C1 segment of cervical spinal cord (tissue), 14 donors: ENCODE results near the gene PHLDB2.

Experiments
- DNase-seq, 14 donors: peaks; one replicate each; lab custom pipeline; 2025; lab: John Stamatoyannopoulos, UW

Gene PHLDB2

DNA sequence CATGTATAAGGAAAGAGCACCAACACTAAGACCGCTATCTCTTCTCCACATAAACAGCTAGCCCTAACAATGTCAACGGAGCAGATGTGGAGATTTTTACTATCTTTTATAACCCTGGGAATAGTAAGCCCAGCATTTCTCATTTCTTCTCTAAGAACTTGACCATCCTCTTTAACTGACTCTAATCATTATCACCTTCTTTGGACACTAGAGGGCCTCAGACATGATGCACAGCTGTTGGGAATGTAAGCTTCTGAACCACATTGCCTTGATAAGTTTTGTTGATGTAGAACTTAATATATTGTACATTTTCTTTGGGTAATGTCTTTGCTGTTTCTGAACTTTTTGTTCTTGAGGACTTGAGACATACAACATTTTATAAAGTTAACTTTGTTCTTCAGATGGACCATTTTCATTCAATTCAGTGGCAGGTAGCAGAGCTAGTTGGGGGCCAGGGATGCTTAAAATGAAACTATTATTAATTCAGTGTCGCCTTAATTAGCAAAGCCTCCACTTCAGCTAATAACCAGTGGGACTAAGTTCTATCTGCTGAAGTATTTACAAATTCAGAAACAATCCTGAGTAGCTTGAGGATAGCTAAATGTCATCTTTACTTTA, 130.1 kb downstream of the PHLDB2 start:
- DNase-seq, result peak in 1 of 14 donors; percentile 53

DNA sequence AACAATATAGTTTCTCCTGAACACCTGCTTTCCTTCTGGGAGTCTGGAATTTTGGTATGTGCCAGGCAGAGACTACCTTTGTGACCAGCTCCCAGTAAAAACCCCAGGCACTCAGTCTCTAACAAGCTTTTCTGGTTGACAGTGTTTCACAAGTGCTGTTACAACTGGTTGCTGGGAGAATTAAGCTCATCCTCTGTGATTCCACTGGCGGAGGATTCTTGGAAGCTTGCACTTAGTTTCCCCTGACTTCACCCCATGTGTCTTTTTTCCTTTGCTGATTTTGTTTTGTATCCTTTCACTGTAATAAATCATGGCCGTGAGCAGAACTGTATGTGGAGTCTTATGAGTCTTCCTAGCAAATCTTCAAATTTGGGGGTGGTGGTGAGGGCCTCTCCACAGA, 134.0 kb downstream of the PHLDB2 start:
- DNase-seq, result no peak

DNA sequence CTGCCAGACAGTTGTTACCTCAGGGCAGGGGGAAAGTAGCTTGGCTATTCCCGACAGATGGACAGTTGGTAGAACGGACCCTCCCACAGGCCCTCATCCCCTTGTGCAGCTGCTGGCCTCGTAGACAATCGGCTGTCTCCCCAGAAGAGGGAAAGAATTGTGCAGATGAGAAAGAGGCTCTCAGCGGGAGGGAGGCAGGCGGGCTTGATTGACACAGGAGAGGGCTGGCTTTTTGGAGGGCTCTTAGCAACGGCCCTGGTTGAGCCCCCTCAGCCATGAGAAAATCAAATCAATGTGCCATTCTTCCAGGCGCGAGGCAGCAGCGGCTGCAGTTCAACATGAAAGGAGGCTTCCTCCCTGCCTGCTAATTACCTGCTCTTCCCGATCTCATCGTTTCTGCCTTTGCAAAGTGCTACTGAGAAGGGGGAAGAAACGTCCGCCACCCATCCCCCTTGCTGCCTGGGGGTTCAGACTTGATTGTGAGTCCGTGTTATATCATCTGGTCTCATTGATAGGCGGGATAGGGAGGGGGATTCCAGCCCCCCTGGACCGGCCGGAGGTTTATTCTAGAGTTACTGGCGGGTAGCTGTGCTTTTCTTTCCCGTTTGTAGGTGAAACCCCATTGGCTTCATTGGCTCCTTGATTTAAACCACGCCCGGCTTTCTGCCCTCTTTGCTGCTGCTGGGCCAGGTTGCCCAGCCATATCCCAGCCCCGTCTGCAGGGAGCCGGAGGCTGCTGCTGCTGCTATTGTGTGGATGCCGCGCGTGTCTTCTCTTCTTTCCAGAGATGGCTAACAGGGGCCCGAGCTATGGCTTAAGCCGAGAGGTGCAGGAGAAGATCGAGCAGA, 139.8 kb downstream of the PHLDB2 start, which contains the start of gene TAGLN3:
Gene TAGLN3 (plus strand): TSS at position 287 of the 848 bp plus-strand sequence. CDS start 501 bp downstream, at position 788.
- peak in 8 of 14 donors; percentile 18 to 83 (median 40) for DNase-seq

DNA sequence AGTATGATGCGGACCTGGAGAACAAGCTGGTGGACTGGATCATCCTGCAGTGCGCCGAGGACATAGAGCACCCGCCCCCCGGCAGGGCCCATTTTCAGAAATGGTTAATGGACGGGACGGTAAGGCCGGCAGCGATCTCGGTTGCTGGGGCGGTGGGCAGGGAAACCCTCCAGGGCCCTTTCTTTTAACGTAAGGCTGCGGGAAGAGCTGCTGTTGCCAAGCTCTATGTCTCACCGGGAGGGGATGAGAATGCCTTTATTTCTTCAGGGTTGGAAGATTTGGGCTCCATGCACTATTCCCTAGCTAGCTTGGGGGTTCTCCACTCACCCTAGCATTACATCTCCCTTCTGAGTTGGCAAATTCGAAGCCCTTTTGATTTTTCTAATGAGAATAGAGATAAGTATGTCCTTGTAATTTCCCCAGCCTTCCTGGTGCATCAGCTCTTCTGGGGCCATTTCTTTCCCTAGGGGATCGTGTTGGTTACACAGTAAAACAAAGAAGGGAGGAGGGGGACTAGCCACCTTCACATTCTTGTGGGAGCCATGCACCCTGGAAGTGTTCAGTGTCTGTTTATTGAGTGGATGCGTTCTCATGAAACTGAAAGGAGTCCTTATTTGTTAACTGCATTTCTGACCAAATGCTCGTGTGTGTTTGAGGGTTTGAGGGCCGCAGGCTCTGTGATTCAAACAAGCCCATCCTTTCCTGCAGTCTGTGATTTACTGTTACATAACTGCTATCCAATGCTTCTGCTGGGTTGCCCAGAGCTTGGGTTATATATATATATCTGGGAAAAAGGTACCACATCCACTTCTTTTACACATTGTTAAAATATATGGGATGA, 140.6 kb downstream of the PHLDB2 start:
- peak in 1 of 14 donors; percentile 85 for DNase-seq

DNA sequence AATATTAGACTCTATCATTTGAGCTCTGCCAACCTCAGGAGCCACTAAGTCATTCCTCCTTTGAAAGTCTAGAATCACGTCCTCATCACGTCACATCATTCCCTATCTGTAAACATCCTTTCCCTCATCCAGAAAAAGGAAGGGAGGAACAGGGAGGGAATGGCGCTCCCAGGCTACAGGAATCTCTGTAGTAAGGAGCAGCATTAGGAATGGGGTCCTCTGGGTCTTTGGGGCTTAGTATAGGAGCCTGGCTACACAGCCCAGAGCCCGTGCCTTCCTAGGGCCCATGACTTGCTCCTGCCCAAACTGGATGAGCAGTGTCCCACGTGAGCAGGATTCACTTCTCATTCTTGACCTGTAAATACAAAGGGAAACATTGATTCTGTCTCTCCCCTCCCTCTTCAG, 141.3 kb downstream of the PHLDB2 start:
- peak in 1 of 14 donors; percentile 85 for DNase-seq

DNA sequence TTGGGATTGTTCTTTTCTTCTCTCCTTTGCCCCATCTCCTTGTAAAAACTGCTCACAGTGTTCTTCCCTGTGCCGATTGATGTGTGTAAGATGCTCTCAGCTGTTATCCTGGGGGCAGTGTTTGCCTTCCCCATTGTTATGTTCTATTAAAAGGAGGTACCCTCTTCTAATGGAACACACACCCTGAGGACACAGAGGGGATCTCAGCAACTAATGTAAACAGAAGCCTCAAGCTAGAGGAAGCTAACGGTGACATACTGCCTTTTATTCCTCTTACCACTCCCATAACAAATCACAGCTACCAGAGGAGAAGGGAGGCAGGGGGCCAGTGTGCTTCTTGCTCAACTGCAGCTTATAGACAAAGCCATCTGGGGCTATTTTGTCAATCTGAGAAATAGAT, 141.9 kb downstream of the PHLDB2 start:
- DNase-seq, result peak in 1 of 14 donors; percentile 50

DNA sequence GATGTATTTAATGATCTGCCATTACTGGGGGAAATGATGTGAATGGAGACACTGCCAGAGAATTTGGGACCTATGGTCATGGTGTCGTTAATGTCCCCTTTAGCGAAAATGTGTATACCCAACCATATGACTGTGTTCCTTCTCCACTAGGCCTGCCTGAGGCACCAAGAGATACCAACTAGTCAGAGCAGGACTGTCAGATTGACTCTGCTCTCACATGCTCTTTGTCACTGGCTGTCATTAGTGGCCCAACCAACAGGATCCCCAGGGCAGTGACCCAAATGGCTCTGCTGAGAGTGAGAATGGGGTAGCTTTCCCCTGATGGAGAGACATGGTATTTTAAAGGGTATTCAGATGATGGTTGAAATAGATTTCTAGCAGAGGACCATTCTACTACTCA, 142.5 kb downstream of the PHLDB2 start:
- peak in 1 of 14 donors; percentile 45 for DNase-seq

DNA sequence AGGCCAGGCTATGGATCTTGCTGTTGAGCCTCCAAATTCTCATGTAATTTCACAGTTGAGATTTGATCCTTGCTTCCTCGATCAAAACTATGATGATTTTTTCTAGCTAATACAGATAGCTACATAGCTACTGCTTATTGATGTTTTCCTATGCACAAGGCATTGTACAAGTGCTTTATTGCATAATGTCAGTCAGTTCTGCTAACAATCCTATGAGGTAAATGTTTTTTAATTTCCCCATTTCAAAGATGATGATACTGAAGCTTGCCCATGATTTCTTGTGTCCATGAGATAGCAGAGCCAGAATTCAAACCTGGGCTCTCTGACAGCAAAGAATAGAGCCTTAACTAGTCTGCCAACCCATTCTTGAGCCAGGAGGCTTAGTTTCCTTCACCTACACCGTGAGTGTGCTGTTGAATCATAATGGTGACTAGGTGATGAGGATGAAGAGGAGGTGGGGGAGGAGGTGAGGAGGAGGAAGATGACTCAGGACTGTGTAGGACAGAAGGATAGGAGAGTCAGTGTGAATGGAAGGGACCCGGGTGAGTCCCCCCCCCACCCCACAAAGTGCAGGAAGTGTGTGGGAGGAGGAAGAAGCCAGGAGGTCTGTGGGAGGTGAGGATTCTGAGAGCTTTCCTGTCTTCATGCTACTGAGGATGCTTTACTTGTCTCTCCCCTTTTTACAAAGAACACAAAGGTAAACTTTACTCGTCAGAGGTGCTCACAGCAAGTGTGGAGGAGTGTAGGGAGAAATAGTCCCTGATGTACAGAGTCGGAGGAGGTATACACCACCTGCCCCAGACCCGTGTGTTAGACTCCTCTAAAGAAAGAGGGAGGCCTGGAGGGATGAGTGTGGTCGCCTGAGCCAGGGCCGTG, 143.3 kb downstream of the PHLDB2 start:
- DNase-seq, result no peak

DNA sequence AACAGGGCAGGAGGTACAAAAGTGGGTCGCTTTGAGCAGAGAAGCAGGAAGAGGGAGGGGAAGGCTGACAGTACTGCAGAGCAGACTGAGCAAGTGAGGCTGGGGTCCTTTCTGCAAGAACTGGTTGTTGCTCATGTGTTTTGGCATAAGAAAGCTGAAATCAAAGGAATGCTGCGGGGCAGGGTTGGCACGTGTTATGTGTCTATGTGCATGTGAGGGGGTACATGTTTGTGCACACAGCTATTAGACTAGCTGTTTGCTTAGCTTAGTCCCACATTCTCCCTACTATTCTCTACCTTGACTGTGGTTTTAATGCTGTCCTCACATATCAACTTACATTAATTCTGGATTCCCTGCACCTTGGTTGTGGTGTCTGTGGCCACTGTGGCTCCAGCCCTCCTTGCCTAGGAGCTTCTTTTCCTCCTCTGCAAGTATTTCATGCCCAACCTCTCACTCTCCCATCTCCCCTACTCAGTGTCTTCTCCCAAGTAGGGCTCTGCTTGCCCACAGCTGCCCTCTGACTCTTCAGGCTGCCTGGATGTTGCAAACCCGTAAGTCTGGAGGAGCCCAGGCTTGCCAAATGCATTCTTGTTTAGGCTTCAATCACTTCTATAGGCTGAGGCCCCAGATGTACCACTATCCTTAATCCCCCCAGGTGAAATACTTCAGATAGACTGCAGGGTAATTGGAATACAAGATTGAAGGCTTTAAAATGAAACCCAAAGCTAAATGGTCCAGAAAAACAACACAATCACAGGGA, 144.4 kb downstream of the PHLDB2 start:
- no peak for DNase-seq

DNA sequence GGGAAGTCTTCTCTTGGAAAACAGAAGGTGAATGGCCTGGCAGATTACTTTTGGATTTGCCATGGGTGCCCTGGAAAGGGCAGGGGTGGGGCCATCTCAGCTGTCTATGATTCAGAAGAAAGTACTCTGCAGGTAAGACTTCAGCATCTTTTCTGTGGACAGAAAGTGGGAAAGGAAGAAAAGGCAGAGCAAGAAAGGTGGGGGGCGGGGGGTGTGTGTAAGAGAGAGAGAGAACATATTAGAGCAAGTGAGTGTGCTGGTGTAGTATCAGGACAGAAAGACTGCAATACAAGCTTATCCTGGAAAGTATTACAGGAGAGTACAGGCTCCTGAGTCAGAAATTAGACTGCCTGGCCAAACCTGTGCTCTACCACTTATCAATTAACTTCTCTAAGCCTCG, 145.1 kb downstream of the PHLDB2 start:
- no peak for DNase-seq

DNA sequence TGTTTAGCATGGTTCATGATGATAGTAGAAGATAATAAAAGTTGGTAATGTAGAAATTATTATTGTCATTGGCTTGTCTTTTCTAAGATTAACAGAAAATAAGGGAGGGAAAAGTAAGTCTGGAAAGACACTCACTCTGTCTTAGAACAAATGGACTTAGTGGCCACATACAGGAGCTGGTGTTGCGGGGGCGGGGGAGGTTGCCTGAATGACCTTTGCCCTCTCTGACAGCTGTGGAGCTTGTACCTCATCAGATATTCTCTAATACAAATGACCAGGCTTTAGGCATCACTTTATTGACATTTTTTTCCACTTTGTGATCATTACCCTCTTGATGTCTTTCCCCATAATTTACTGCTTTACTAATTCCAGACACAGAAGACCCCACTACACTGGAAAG, 145.6 kb downstream of the PHLDB2 start:
- no peak for DNase-seq

DNA sequence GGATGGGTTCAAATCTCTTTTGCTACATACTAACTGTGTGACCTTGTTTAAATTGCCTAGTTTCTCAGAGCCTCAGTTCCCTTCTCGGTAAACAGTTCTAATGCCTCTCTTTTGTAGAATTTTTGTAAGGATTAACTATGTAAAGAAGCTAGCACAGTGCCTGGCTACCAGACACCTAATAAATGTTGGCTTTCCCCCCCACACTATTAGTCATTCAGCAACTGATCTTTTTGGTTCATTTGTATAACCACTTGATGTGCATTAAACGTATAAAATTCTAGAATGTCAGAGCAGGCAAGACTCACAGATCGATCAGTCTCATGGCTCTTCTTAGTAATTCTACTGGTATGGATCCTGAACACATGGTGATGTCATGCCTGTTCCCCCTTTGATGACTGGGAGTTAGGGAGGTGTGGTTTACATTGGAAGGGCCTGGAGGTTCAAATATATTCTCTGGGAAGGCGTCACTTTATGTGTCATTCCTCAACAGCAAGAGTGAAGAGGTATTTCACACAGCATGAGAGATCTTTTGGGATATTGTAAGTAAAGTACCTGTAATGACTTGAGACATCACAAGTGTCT, 146.1 kb downstream of the PHLDB2 start:
- no peak for DNase-seq

DNA sequence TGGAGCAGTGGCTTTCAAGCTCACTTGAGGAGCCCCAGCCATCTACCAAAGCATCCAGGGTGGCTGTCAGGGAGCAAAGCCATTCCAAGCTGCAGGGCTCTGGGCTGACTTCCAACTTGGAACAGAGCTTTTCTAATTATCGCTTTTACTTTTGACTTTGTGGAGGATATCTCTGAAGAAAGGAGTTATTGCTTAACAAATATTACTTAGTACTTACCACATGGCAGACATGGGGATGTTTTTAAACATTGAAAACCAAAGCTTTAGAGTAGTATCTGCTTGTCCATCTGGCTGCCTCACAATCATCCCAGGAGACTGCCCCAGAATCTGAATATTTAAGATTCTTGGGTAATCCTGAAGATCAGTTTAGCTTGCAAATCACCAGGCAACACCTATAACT, 148.6 kb downstream of the PHLDB2 start:
- DNase-seq, result no peak

DNA sequence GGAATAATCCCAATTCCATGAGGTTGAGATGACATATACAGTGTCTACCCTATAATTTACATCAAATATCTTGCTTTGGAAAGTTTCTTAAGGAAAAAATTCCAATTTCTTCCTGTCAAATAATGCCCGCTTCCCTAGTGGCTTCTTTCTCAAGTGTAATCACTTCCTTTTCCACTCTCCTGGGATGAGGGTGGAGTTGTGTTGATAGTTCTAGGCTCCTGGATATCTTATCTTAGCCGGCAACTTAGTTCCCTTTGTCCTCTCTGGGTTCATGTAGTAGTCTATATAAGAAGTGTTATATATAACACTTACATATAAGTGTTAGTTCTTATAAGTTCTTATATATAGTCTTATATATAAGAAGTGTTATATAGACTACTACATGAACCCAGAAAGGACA, 150.6 kb downstream of the PHLDB2 start:
- DNase-seq, result no peak

DNA sequence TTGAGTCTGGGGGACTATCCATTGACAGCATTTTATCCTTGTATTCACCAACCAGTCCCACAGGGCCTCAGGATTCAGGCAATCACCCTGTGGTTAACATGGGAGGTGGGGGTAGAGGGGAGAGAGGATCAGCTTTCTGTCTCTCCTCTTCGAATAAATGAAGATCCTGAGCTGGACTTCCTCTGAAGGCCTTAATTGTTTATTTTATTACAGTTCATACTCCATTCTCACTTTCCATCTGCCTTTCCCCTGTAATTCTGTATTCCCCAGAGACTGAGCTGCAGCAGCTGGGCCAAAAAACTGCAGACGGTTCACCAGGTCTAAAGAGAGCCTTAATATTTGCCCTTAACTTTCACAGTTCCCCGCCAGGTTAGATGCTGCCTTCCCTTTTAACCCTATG, 151.6 kb downstream of the PHLDB2 start:
- DNase-seq, result no peak

DNA sequence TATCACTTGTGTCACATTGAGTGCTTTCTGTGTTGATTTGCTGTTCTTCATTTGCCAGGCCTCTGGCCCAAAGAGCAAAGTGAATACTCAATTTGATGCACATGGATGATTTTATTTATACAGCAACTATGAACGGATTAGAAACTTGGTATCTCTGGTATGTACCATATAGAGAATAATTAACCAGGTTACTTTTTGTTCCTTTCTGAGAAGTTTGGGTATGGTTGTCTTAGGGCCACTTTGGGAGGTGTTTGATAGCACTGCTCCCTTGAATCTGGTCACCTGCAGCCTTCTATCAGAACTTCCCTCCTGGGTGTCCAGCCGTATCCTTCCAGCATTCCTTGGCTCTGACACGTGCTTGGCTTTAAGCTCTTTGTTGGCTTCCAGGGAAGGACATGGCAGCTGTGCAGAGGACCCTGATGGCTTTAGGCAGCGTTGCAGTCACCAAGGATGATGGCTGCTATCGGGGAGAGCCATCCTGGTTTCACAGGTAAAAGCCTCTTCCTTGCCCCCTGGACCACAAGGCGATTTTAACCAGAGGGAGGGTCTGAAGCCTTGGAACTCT, 152.4 kb downstream of the PHLDB2 start:
- no peak for DNase-seq

DNA sequence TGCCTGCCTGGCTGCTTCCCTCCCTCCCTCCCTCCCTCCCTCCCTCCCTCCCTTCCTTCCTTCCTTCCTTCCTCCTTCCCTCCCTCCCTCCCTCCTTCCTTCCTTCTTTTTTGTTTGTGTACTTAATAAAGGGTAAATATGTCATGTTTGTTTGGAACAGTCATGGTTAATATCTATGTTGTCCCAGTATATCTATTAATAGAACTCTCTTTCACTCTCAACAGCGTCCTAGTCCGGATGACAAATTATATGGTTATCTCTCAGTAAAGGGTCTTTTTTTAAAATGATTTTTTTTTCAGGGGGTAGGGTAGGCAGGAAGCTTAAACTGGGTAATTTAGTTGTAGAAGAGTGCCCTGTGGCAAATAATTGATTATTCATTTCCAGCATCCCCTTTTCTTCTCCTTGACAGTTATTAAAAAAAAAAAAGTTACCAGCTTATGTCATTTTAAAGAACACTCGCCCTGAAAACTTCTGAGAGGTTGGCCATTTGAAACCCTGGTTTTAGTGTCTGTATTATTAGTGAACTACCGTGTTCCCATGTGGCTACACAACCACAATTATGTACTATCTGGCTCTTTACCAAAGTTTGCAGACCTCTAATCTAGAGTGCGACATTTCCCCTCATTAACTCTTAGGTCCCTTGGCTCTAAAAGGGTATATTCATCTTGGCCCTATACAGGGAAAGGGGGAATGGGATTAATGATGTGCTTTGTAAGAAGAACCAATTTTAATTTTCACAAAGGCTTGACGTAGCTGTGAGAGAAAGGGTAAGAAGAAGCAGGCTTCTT, 153.3 kb downstream of the PHLDB2 start:
- DNase-seq, result no peak

DNA sequence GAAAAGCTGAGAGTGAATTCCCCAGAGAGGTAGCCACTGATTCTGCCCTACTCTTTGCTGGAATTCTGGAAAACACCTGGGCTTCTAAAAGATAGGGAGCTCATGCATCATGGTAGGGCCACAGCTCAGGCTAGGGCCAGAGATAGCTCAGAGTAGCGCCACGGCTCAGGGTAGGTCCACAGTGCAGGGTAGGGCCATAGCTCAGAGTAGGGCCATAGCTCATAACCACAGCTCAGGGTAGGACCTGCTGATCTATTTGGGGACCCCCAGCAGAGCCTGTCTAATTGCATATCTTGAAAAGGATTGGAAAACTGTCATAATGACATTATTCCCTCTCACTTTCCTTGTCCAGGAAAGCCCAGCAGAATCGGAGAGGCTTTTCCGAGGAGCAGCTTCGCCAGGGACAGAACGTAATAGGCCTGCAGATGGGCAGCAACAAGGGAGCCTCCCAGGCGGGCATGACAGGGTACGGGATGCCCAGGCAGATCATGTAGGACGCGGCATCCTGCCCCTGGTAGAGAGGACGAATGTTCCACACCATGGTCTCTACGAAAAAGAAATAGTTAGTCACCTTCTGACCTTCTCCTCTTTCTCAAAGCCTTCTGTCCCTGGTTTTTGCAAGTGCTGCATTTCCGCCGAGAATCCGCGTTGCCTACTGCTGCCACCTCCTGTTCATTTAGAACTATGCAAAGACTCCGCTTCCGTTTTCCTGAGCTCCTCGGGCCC, 154.2 kb downstream of the PHLDB2 start:
- peak in 12 of 14 donors; percentile 8 to 86 (median 58) for DNase-seq
